ENCODE measurements around the gene TMEM108.

- TF ChIP-seq CTCF (IDR thresholded peaks at IDR 0.05; ENCODE audit: low read depth, low read length, poor library complexity, severe bottlenecking) (no peak), EZH2phosphoT487 (IDR thresholded peaks at IDR 0.05; ENCODE audit: borderline replicate concordance, low read length) (no peak)
Measured at GRCh38 chr3:133276594-133276993, 238.4 kb downstream of the TMEM108 start.
